Upper lobe of left lung (tissue), 6 donors: ENCODE measurements around the gene GNG2. TPM values are rescaled to one million over a fixed set of nuclear protein-coding genes. Genes with fewer than 3 reads are reported as not detected.

Experiments
- ATAC-seq, 2 donors: fragments of 200-7000 bp; cut with Tn5 transposase; one replicate each; pipeline ENCODE4 v1.9.1; 2022; ENCODE audit warnings: mild to moderate bottlenecking in 2 of 2, moderate library complexity in 2 of 2; ENCODE audit not compliant: low FRiP score in 2 of 2
- DNase-seq, 2 donors: peaks; one replicate each; pipeline ENCODE4 v3.0.0-alpha.2; 2019 to 2020
- H3K27ac ChIP-seq, 4 donors: fragments of 200-600 bp; sonication (generic); one replicate each; pipeline ENCODE4 v1.5.1; 2016 to 2019
- H3K27me3 ChIP-seq, 4 donors: fragments of 200-600 bp; sonication (generic); one replicate each; pipeline ENCODE4 v1.5.1; 2017 to 2019
- H3K36me3 ChIP-seq, 4 donors: fragments of 200-600 bp; sonication (generic); one replicate each; pipeline ENCODE4 v1.5.1; 2016 to 2019
- H3K4me1 ChIP-seq, 4 donors: fragments of 200-600 bp; sonication (generic); one replicate each; pipeline ENCODE4 v1.5.1; 2018 to 2019
- H3K4me3 ChIP-seq, 4 donors: fragments of 200-600 bp; sonication (generic); one replicate each; pipeline ENCODE4 v1.5.1; 2017 to 2019; ENCODE audit warnings: mild to moderate bottlenecking in 2 of 4, moderate library complexity in 1 of 4
- H3K9me3 ChIP-seq, 4 donors: fragments of 200-600 bp; sonication (generic); one replicate each; pipeline ENCODE4 v1.5.1; 2018 to 2019
- CTCF ChIP-seq, 6 experiments: fragments of 450-650 bp in 4 of 6; fragments of 200-600 bp in 2 of 6; sonication (generic) in 2 of 6; IDR thresholded peaks; one replicate each; pipeline ENCODE4 v1.5.1; 2016 to 2019; ENCODE audit warnings: antibody characterized with exemption in 6 of 6
- EP300 ChIP-seq, 4 donors: sonication (generic); formaldehyde crosslinking; IDR thresholded peaks; one replicate each; pipeline ENCODE4 v1.5.1; 2017; ENCODE audit warnings: antibody characterized with exemption in 4 of 4, control low read depth in 2 of 4
- POLR2A ChIP-seq, 4 donors: fragments of 450-650 bp; IDR thresholded peaks; one replicate each; pipeline ENCODE4 v1.5.1; 2016 to 2017; ENCODE audit warnings: antibody characterized with exemption in 4 of 4, mild to moderate bottlenecking in 2 of 4
- POLR2AphosphoS5 ChIP-seq, 2 donors: sonication (generic); formaldehyde crosslinking; IDR thresholded peaks; one replicate each; pipeline ENCODE4 v1.5.1; 2017; ENCODE audit warnings: antibody characterized with exemption in 2 of 2
- WGBS, 2 donors: methylation state at CpG; one replicate each; pipeline ENCODE4 v1.1.5; 2017 to 2018; 5-methylcytosine and 5-hydroxymethylcytosine counted together
- total RNA-seq, 6 donors: library from RNA; depleted of rRNA in 4 of 6; stranded (reverse); fragments of >200 nt in 4 of 6; gene quantifications; one replicate each; pipeline versions ENCODE4 v1.1.0 to v1.2.1, GENCODE V29; 2016 to 2021
- donor health status: DM: no; HTN: no; CAD: no; lungs with moderate emphysema.
- donor health status: DM: no; HTN: yes; CAD: no; lungs with severe emphysema.

The GNG2 gene
- total RNA-seq, 6 donors from 2014 or later = 4.2 to 29.0 (median 10.1) TPM

GRCh38 chr14:51872396-51872795 is 12.0 kb downstream of the GNG2 start:
- H3K4me1 ChIP-seq = peaks cover 0 to 9% (median 4%) of the 10 kb centered on the region in 4 donors
- TF ChIP-seq CTCF (IDR thresholded peaks at IDR 0.05) (no peak), POLR2AphosphoS5 (IDR thresholded peaks at IDR 0.05) (no peak), POLR2A (IDR thresholded peaks at IDR 0.05) (no peak), EP300 (IDR thresholded peaks at IDR 0.05) (no peak)
- H3K36me3 ChIP-seq = no peaks in the 10 kb centered on the region
- DNase-seq = no peak
- no peaks in the 10 kb centered on the region for H3K27me3 ChIP-seq
- peak in 1 of 2 donors; percentile 23 for ATAC-seq
- peak overlapping the region in 1 of 4 donors; percentile 52 for H3K27ac ChIP-seq
- H3K9me3 ChIP-seq = no peaks in the 10 kb centered on the region
- WGBS, 2 donors = 64 to 87% methylated on average over 3 of the region's 3 CpGs
- no peak overlapping the region for H3K4me3 ChIP-seq

- Histone ChIP-seq H3K9me3 (no peaks in the 10 kb centered on the region), H3K27me3 (no peaks in the 10 kb centered on the region), H3K4me3 (no peak overlapping the region), H3K27ac (peak overlapping the region in 1 of 4 donors; percentile 52), H3K36me3 (no peaks in the 10 kb centered on the region), H3K4me1 (peaks cover 0 to 9% (median 4%) of the 10 kb centered on the region in 4 donors)
- WGBS, 2 donors = 48 to 57% methylated on average over 2 of the region's 2 CpGs
- peak in 1 of 2 donors; percentile 71 for ATAC-seq
- no peak for TF ChIP-seq POLR2A (IDR thresholded peaks at IDR 0.05)
- no peak for TF ChIP-seq EP300 (IDR thresholded peaks at IDR 0.05)
- TF ChIP-seq CTCF (IDR thresholded peaks at IDR 0.05) = no peak
- TF ChIP-seq POLR2AphosphoS5 (IDR thresholded peaks at IDR 0.05) = no peak
- no peak for DNase-seq
Measured at GRCh38 chr14:51873221-51873893, 12.9 kb downstream of the GNG2 start.

- Histone ChIP-seq H3K27me3 (no peaks in the 10 kb centered on the region), H3K4me3 (no peak overlapping the region), H3K36me3 (no peaks in the 10 kb centered on the region), H3K4me1 (peaks cover 0 to 5% (median 2%) of the 10 kb centered on the region in 4 donors), H3K9me3 (no peaks in the 10 kb centered on the region), H3K27ac (no peak overlapping the region)
- 89 to 94% methylated on average over 1 of the region's 1 CpG for WGBS, 2 donors
- ATAC-seq (no peak), DNase-seq (no peak)
- TF ChIP-seq CTCF (IDR thresholded peaks at IDR 0.05) = no peak
- no peak for TF ChIP-seq EP300 (IDR thresholded peaks at IDR 0.05)
- no peak for TF ChIP-seq POLR2AphosphoS5 (IDR thresholded peaks at IDR 0.05)
- TF ChIP-seq POLR2A (IDR thresholded peaks at IDR 0.05) = no peak
Measured at GRCh38 chr14:51877810-51878209, 17.4 kb downstream of the GNG2 start.

GRCh38 chr14:51879170-51879569 is 18.8 kb downstream of the GNG2 start:
- H3K36me3 ChIP-seq = no peaks in the 10 kb centered on the region
- WGBS, 2 donors = 67 to 79% methylated on average over 1 of the region's 1 CpG
- H3K9me3 ChIP-seq = no peaks in the 10 kb centered on the region
- H3K4me1 ChIP-seq = peaks cover 0 to 6% (median 0%) of the 10 kb centered on the region in 4 donors
- ATAC-seq = no peak
- no peak for DNase-seq
- no peak overlapping the region for H3K4me3 ChIP-seq
- H3K27ac ChIP-seq = no peak overlapping the region
- TF ChIP-seq POLR2AphosphoS5 (IDR thresholded peaks at IDR 0.05) = no peak
- no peak for TF ChIP-seq EP300 (IDR thresholded peaks at IDR 0.05)
- no peak for TF ChIP-seq POLR2A (IDR thresholded peaks at IDR 0.05)
- no peak for TF ChIP-seq CTCF (IDR thresholded peaks at IDR 0.05)
- H3K27me3 ChIP-seq = no peaks in the 10 kb centered on the region
